ENCODE results near the gene MRGPRG. TPM values are rescaled to one million over a fixed set of nuclear protein-coding genes. Genes with fewer than 3 reads are reported as not detected.
"Not testable (repeated sequence)": the region's sequence is repeated elsewhere in the genome, so short reads cannot be mapped to it uniquely, and the experiment has no call there.

MRGPRG gene
- total and polyA plus RNA-seq, 2 of the 8 experiments (the other 6 are each of a cell fraction or from before 2014, with no cell fraction given), result not detected

GRCh38 chr11:3262548-3262947 is 43.9 kb upstream of the MRGPRG start:
- DNase-seq (ENCODE audit: low read depth in 1 of 2, low spot score in 2 of 2); H3K36me3 ChIP-seq (ENCODE audit: control insufficient read depth in 2 of 4, insufficient read depth in 4 of 4, low read length in 3 of 4); H3K4me2 ChIP-seq (ENCODE audit: insufficient read depth in 1 of 2, low read depth in 2 of 2, low read length in 2 of 2); H2BK120ac ChIP-seq (replicated peaks; ENCODE audit: low read depth, low read length); H2AFZ ChIP-seq (ENCODE audit: low read length); H3K56ac ChIP-seq (replicated peaks; ENCODE audit: insufficient read length, low read depth, low read length); POLR2A ChIA-PET (ENCODE audit: partially characterized antibody); H4K91ac ChIP-seq (replicated peaks; ENCODE audit: insufficient read length, low read length); H4K8ac ChIP-seq (ENCODE audit: extremely low read depth, insufficient read depth, low read length); H4K5ac ChIP-seq (ENCODE audit: insufficient read length, low read depth, low read length); H2BK5ac ChIP-seq (ENCODE audit: low read depth, low read length); H3K4me1 ChIP-seq (replicated peaks in 1 of 4; ENCODE audit: control insufficient read depth in 3 of 4, insufficient read depth in 4 of 4, low read length in 3 of 4); H3K79me1 ChIP-seq (ENCODE audit: low read depth, low read length); CTCF ChIA-PET (ENCODE audit: partially characterized antibody); H3K9me3 ChIP-seq (ENCODE audit: insufficient read depth in 2 of 2, low read depth in 1 of 2, low read length in 1 of 2); H3K79me2 ChIP-seq (ENCODE audit: control insufficient read depth in 1 of 2, insufficient read depth in 2 of 2, low read length in 2 of 2); H3K4me3 ChIP-seq (ENCODE audit: extremely low read depth in 1 of 4, insufficient read depth in 2 of 4, low read depth in 3 of 4, low read length in 4 of 4); H2BK12ac ChIP-seq (ENCODE audit: low read depth, low read length); H2AK5ac ChIP-seq (ENCODE audit: low read depth, low read length); H3K27me3 ChIP-seq (replicated peaks in 1 of 4; ENCODE audit: control insufficient read depth in 3 of 4, extremely low read depth in 1 of 4, insufficient read depth in 3 of 4, low read length in 3 of 4); H3K18ac ChIP-seq (ENCODE audit: extremely low read depth, low read length); H3K27ac ChIP-seq (ENCODE audit: low read depth, low read length); H3K23ac ChIP-seq (ENCODE audit: insufficient read length); H2BK15ac ChIP-seq (ENCODE audit: low read length); FAIRE-seq; H3K9ac ChIP-seq (replicated peaks in 1 of 4; ENCODE audit: extremely low read depth in 1 of 4, low read depth in 3 of 4, low read length in 3 of 4); H4K20me1 ChIP-seq (replicated peaks in 1 of 2; ENCODE audit: control insufficient read depth in 1 of 2, insufficient read depth in 2 of 2, low read length in 2 of 2); H2BK20ac ChIP-seq (ENCODE audit: low read length); H3K14ac ChIP-seq (ENCODE audit: insufficient read length); H3K4ac ChIP-seq (replicated peaks; ENCODE audit: insufficient read length, low read depth, low read length); H3K23me2 ChIP-seq (ENCODE audit: low read depth, low read length): not testable (repeated sequence)
- WGBS, 2 experiments (ENCODE audit: extremely low coverage in 1 of 2, insufficient coverage in 1 of 2, insufficient read length in 1 of 2, insufficient replicate concordance in 2 of 2, low coverage in 1 of 2, low lambda C conversion rate in 2 of 2, missing lambda C conversion rate in 1 of 2), result 95% methylated on average over 3 of the region's 7 CpGs; no CpG with 5 or more reads in 1 of the 2 experiments

DNA sequence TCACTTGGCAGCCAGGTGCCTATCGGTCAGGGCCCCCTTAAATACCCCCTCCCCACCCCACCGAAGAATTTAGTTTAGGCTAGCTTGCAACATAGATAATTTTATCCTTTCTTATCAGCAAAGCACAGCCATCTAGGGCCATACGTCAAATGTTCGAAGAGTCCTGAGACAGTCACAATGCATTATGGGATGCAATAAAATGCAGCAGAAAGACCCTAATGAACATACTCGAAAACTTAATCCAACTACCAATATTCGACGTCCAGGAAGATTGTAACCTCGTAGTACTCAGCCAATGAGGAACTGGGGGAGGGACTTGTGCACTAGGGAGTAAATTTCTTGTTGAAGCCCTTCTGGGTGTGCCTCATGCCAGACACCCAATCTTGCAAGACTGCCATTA is 43.2 kb upstream of the MRGPRG start:
- H2BK12ac ChIP-seq (ENCODE audit: low read depth, low read length); H3K14ac ChIP-seq (ENCODE audit: insufficient read length); H3K4me3 ChIP-seq (ENCODE audit: extremely low read depth in 1 of 4, insufficient read depth in 2 of 4, low read depth in 3 of 4, low read length in 4 of 4); H3K4me2 ChIP-seq (ENCODE audit: insufficient read depth in 1 of 2, low read depth in 2 of 2, low read length in 2 of 2); H4K8ac ChIP-seq (ENCODE audit: extremely low read depth, insufficient read depth, low read length); H3K4me1 ChIP-seq (replicated peaks in 1 of 4; ENCODE audit: control insufficient read depth in 3 of 4, insufficient read depth in 4 of 4, low read length in 3 of 4); H3K27me3 ChIP-seq (replicated peaks in 1 of 4; ENCODE audit: control insufficient read depth in 3 of 4, extremely low read depth in 1 of 4, insufficient read depth in 3 of 4, low read length in 3 of 4); H3K9me3 ChIP-seq (ENCODE audit: insufficient read depth in 2 of 2, low read depth in 1 of 2, low read length in 1 of 2); H3K23ac ChIP-seq (ENCODE audit: insufficient read length); H3K9ac ChIP-seq (replicated peaks in 1 of 4; ENCODE audit: extremely low read depth in 1 of 4, low read depth in 3 of 4, low read length in 3 of 4); FAIRE-seq; H2BK20ac ChIP-seq (ENCODE audit: low read length); H3K4ac ChIP-seq (replicated peaks; ENCODE audit: insufficient read length, low read depth, low read length); H3K36me3 ChIP-seq (ENCODE audit: control insufficient read depth in 2 of 4, insufficient read depth in 4 of 4, low read length in 3 of 4); H2BK5ac ChIP-seq (ENCODE audit: low read depth, low read length); H4K20me1 ChIP-seq (replicated peaks in 1 of 2; ENCODE audit: control insufficient read depth in 1 of 2, insufficient read depth in 2 of 2, low read length in 2 of 2); H3K79me1 ChIP-seq (ENCODE audit: low read depth, low read length); H2AK5ac ChIP-seq (ENCODE audit: low read depth, low read length); H2BK15ac ChIP-seq (ENCODE audit: low read length); DNase-seq (ENCODE audit: low read depth in 1 of 2, low spot score in 2 of 2); H2BK120ac ChIP-seq (replicated peaks; ENCODE audit: low read depth, low read length); H4K91ac ChIP-seq (replicated peaks; ENCODE audit: insufficient read length, low read length); H3K56ac ChIP-seq (replicated peaks; ENCODE audit: insufficient read length, low read depth, low read length); H2AFZ ChIP-seq (ENCODE audit: low read length); H3K18ac ChIP-seq (ENCODE audit: extremely low read depth, low read length); H3K27ac ChIP-seq (ENCODE audit: low read depth, low read length); H3K79me2 ChIP-seq (ENCODE audit: control insufficient read depth in 1 of 2, insufficient read depth in 2 of 2, low read length in 2 of 2); CTCF ChIA-PET (ENCODE audit: partially characterized antibody); POLR2A ChIA-PET (ENCODE audit: partially characterized antibody); H3K23me2 ChIP-seq (ENCODE audit: low read depth, low read length); H4K5ac ChIP-seq (ENCODE audit: insufficient read length, low read depth, low read length): not testable (repeated sequence)
- 86% methylated on average over 4 of the region's 8 CpGs; no CpG with 5 or more reads in 1 of the 2 experiments for WGBS, 2 experiments (ENCODE audit: extremely low coverage in 1 of 2, insufficient coverage in 1 of 2, insufficient read length in 1 of 2, insufficient replicate concordance in 2 of 2, low coverage in 1 of 2, low lambda C conversion rate in 2 of 2, missing lambda C conversion rate in 1 of 2)
